ENCODE data around the gene PCDHB16.
"Not testable (repeated sequence)": the region's sequence is repeated elsewhere in the genome, so short reads cannot be mapped to it uniquely, and the experiment has no call there.

PCDHB16 gene

DNA sequence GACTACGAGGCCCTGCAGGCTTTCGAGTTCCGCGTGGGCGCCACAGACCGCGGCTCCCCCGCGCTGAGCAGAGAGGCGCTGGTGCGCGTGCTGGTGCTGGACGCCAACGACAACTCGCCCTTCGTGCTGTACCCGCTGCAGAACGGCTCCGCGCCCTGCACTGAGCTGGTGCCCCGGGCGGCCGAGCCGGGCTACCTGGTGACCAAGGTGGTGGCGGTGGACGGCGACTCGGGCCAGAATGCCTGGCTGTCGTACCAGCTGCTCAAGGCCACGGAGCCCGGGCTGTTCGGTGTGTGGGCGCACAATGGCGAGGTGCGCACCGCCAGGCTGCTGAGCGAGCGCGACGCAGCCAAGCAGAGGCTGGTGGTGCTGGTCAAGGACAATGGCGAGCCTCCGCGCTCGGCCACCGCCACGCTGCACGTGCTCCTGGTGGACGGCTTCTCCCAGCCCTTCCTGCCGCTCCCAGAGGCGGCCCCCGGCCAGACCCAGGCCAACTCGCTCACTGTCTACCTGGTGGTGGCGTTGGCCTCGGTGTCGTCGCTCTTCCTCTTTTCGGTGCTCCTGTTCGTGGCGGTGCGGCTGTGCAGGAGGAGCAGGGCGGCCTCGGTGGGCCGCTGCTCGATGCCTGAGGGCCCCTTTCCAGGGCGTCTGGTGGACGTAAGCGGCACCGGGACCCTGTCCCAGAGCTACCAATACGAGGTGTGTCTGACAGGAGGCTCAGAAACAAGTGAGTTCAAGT, 2.1 kb downstream of the PCDHB16 start:
- DNase-seq: not testable (repeated sequence)

DNA sequence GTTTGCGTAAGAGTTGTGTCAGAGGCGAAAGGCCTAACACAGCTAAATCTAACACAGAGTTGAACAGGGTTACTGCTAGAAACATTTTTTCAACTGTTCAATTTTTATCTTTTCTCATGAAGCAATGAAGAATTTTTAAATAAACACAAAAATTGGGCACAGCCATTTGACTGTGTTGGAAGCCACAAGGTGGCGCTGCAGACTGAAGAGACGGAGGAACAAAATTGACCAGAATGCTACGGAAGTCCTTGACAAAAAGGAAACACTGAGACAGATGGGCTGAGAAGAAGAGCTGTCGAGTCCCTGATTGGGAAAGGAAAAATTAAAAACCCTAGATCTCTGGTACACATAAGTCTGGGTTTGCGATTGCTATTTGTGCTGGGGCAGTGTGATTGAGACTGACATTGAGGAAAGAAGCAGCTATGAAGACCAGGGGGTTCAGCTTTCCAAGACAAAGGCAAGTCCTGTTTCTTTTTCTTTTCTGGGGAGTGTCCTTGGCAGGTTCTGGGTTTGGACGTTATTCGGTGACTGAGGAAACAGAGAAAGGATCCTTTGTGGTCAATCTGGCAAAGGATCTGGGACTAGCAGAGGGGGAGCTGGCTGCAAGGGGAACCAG, 4.8 kb downstream of the PCDHB16 start, which contains the start of gene PCDHB9:
Gene PCDHB9, plus strand, starts transcription at position 265 of the 616 bp plus-strand sequence. Its CDS starts 158 bp downstream, at position 423.
- DNase-seq: peak; percentile 27

DNA sequence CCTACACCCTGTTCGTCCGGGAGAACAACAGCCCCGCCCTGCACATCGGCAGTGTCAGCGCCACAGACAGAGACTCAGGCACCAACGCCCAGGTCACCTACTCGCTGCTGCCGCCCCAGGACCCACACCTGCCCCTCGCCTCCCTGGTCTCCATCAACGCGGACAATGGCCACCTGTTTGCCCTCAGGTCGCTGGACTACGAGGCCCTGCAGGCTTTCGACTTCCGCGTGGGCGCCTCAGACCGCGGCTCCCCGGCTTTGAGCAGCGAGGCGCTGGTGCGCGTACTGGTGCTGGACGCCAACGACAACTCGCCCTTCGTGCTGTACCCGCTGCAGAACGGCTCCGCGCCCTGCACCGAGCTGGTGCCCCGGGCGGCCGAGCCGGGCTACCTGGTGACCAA, 6.5 kb downstream of the PCDHB16 start:
- DNase-seq: not testable (repeated sequence)

DNA sequence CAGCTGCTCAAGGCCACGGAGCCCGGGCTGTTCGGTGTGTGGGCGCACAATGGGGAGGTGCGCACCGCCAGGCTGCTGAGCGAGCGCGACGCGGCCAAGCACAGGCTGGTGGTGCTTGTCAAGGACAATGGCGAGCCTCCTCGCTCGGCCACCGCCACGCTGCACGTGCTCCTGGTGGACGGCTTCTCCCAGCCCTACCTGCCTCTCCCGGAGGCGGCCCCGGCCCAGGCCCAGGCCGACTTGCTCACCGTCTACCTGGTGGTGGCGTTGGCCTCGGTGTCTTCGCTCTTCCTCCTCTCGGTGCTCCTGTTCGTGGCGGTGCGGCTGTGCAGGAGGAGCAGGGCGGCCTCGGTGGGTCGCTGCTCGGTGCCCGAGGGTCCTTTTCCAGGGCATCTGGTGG, 6.9 kb downstream of the PCDHB16 start:
- DNase-seq: not testable (repeated sequence)

DNA sequence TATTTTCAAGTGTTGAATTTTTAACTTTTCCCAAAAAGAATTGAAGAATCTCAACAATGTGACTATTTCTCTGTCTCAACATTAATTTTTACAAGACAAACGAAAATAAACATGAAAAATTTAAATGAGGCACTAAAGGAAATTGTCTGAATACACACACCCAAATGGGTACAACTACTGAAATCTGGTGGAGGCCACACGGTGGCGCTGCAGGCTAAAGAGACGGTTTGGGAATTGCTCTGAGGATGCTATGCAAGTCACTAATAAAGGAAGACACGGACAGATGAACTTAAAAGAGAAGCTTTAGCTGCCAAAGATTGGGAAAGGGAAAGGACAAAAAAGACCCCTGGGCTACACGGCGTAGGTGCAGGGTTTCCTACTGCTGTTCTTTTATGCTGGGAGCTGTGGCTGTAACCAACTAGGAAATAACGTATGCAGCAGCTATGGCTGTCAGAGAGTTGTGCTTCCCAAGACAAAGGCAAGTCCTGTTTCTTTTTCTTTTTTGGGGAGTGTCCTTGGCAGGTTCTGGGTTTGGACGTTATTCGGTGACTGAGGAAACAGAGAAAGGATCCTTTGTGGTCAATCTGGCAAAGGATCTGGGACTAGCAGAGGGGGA, 10.0 kb downstream of the PCDHB16 start, which contains the start of gene PCDHB10:
Gene PCDHB10, plus strand, starts transcription at position 244 of the 616 bp plus-strand sequence. Its CDS starts 200 bp downstream, at position 444.
- DNase-seq: no peak

DNA sequence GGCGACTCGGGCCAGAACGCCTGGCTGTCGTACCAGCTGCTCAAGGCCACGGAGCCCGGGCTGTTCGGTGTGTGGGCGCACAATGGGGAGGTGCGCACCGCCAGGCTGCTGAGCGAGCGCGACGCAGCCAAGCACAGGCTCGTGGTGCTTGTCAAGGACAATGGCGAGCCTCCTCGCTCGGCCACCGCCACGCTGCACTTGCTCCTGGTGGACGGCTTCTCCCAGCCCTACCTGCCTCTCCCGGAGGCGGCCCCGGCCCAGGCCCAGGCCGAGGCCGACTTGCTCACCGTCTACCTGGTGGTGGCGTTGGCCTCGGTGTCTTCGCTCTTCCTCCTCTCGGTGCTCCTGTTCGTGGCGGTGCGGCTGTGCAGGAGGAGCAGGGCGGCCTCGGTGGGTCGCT, 12.1 kb downstream of the PCDHB16 start:
- DNase-seq: not testable (repeated sequence)

GRCh38 chr5:141196363-141196762, 14.2 kb downstream of the PCDHB16 start:
- DNase-seq: no peak

GRCh38 chr5:141199359-141200235, 17.4 kb downstream of the PCDHB16 start, which contains the start of gene PCDHB11:
Gene PCDHB11 (plus strand): TSS chr5:141199627. CDS start chr5:141199775, 148 bp downstream.
- peak; percentile 64 for DNase-seq

DNA sequence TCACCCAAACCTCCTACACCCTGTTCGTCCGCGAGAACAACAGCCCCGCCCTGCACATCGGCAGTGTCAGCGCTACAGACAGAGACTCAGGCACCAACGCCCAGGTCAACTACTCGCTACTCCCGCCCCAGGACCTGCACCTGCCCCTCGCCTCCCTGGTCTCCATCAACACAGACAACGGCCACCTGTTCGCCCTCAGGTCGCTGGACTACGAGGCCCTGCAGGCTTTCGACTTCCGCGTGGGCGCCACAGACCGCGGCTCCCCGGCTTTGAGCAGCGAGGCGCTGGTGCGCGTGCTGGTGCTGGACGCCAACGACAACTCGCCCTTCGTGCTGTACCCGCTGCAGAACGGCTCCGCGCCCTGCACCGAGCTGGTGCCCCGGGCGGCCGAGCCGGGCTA, 18.9 kb downstream of the PCDHB16 start:
- not testable (repeated sequence) for DNase-seq

GRCh38 chr5:141201646-141202045, 19.5 kb downstream of the PCDHB16 start:
- DNase-seq: not testable (repeated sequence)

DNA sequence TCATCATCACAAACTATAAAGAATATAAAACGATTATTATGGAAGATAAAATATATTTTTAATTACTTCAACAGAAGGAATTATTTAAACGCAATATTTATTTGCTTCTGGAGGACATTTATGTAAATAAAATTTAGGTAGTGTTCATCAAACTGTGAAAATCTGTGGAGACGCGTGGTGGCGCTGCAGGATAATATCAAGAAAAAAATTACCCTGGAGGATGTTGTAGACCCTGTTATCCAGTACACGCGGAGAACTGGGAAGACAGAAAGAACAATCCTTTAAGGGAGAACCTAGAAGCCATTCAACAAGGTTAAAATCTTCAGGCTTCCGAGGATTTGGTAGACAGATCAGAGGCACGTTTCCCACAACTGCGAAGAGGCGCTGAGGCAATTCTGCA, 26.3 kb downstream of the PCDHB16 start, which contains the start of gene PCDHB12:
Gene PCDHB12, plus strand, starts transcription at position 242 of the 400 bp plus-strand sequence. CDS start 189 bp downstream, outside the sequence.
- no peak for DNase-seq

GRCh38 chr5:141210281-141210680, 28.1 kb downstream of the PCDHB16 start:
- not testable (repeated sequence) for DNase-seq

- not testable (repeated sequence) for DNase-seq
These were observed 28.7 kb downstream of the PCDHB16 start for GRCh38 chr5:141210849-141211248.

GRCh38 chr5:141213656-141214339, 31.6 kb downstream of the PCDHB16 start, which contains the start of gene PCDHB13:
Gene PCDHB13 (plus strand): TSS chr5:141213919. CDS start chr5:141214124, 205 bp downstream.
- DNase-seq: peak; percentile 72

DNA sequence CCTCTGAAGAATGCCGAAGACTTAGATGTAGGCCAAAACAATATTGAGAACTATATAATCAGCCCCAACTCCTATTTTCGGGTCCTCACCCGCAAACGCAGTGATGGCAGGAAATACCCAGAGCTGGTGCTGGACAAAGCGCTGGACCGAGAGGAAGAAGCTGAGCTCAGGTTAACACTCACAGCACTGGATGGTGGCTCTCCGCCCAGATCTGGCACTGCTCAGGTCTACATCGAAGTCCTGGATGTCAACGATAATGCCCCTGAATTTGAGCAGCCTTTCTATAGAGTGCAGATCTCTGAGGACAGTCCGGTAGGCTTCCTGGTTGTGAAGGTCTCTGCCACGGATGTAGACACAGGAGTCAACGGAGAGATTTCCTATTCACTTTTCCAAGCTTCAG, 32.4 kb downstream of the PCDHB16 start:
- not testable (repeated sequence) for DNase-seq

- DNase-seq: not testable (repeated sequence)
These were observed 33.3 kb downstream of the PCDHB16 start for GRCh38 chr5:141215504-141215903.

DNA sequence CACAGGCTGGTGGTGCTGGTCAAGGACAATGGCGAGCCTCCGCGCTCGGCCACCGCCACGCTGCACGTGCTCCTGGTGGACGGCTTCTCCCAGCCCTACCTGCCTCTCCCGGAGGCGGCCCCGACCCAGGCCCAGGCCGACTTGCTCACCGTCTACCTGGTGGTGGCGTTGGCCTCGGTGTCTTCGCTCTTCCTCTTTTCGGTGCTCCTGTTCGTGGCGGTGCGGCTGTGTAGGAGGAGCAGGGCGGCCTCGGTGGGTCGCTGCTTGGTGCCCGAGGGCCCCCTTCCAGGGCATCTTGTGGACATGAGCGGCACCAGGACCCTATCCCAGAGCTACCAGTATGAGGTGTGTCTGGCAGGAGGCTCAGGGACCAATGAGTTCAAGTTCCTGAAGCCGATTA, 33.8 kb downstream of the PCDHB16 start:
- DNase-seq: not testable (repeated sequence)

DNA sequence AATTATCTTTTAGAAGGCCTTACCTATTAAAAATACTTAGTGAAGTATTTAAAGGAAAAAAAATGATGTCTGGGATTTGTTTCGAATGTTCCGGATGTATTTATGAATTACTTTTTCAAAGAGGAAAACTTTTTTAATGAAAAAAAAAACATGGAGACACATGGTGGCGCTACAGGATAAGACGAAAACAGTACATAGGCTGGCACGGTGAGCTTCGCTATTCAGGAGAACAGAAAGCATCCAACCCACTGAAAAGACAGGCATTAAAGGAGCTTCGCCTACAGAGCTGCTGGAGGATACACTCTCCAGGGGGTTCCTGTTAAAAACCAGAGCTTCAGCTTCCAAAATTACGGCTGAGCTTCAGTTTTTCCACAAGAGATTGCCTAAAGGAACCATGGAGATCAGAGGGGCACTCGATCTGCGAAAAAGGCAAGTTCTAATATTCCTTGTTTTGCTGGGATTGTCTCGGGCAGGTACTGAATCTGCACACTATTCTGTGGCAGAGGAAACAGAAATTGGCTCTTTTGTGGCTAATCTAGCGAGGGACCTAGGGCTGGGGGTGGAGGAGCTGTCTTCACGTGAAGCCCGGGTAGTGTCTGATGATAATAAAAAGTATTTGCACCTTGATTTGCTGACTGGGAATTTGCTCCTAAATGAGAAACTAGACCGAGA, 41.1 kb downstream of the PCDHB16 start, which contains the start of gene PCDHB14:
Gene PCDHB14, plus strand, starts transcription at position 232 of the 672 bp plus-strand sequence. Its CDS starts 163 bp downstream, at position 395.
- DNase-seq: no peak

DNA sequence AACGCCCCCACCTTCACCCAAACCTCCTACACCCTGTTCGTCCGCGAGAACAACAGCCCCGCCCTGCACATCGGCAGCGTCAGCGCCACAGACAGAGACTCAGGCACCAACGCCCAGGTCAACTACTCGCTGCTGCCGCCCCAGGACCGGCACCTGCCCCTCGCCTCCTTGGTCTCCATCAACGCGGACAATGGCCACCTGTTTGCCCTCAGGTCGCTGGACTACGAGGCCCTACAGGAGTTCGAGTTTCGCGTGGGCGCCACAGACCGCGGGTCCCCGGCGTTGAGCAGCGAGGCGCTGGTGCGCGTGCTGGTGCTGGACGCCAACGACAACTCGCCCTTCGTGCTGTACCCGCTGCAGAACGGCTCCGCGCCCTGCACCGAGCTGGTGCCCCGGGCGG, 42.7 kb downstream of the PCDHB16 start:
- not testable (repeated sequence) for DNase-seq

GRCh38 chr5:141225421-141225820, 43.2 kb downstream of the PCDHB16 start:
- not testable (repeated sequence) for DNase-seq
